Muscle of leg (tissue), 11 donors: Measurements from ENCODE around the gene THSD7A. TPM values are rescaled to one million over a fixed set of nuclear protein-coding genes. Genes with fewer than 3 reads are reported as not detected.

Source experiments
- DNase-seq: peaks from one replicate; pipeline ENCODE4 v3.0.0; 2013
- H3K27ac ChIP-seq: one replicate; pipeline ENCODE4 v1.5.1; 2013; ENCODE audit warnings: mild to moderate bottlenecking, low read length, control low read depth
- H3K27me3 ChIP-seq: one replicate; pipeline ENCODE4 v1.6.1; 2013; ENCODE audit warnings: low read length; ENCODE audit not compliant: control insufficient read depth, insufficient read depth
- H3K36me3 ChIP-seq: one replicate; pipeline ENCODE4 v1.6.1; 2013; ENCODE audit warnings: low read length; ENCODE audit not compliant: control insufficient read depth, insufficient read depth
- H3K4me1 ChIP-seq: one replicate; pipeline ENCODE4 v1.6.1; 2013; ENCODE audit warnings: low read length; ENCODE audit not compliant: control insufficient read depth, insufficient read depth
- H3K4me3 ChIP-seq: one replicate; pipeline ENCODE4 v1.5.1; 2013; ENCODE audit warnings: low read length, control low read depth
- H3K9me3 ChIP-seq: replicated peaks from 2 replicates; pipeline ENCODE4 v1.6.1; 2013; ENCODE audit warnings: low read depth, low read length; ENCODE audit not compliant: control insufficient read depth
- WGBS: methylation state at CpG from one replicate; pipeline ENCODE4 v1.1.5; 2013; ENCODE audit warnings: missing lambda C conversion rate; ENCODE audit not compliant: insufficient coverage; 5-methylcytosine and 5-hydroxymethylcytosine counted together
- polyA plus RNA-seq, 8 donors: library from polyadenylated mRNA; unstranded; fragments of 120-200 nt; gene quantifications; one replicate each; pipeline versions ENCODE4 v1.2.1 to v1.2.3, GENCODE V29; 2013; ENCODE audit warnings: inconsistent platforms in 1 of 8, low replicate concordance in 1 of 8; ENCODE audit not compliant: insufficient read length in 8 of 8, insufficient read depth in 1 of 8
- total RNA-seq: library from RNA; stranded (reverse); fragments of 120-200 nt; gene quantifications from one replicate; pipeline ENCODE4 v1.2.4, GENCODE V29; 2013

The THSD7A gene
- total and polyA plus RNA-seq, 9 donors: 2.5 to 6.4 (median 3.6) TPM

- no CpG with 5 or more reads among the region's 3 CpGs for WGBS
- DNase-seq: no peak
- Histone ChIP-seq H3K27me3 (no peaks in the 10 kb centered on the region), H3K9me3 (no peaks in the 10 kb centered on the region), H3K4me3 (no peak overlapping the region), H3K4me1 (no peaks in the 10 kb centered on the region), H3K27ac (no peak overlapping the region), H3K36me3 (no peaks in the 10 kb centered on the region)
These were observed 118.6 kb downstream of the THSD7A start for GRCh38 chr7:11713352-11713751.

GRCh38 chr7:11710377-11710776 is 121.6 kb downstream of the THSD7A start:
- H3K4me3 ChIP-seq: no peak overlapping the region
- no CpG with 5 or more reads among the region's 1 CpG for WGBS
- no peaks in the 10 kb centered on the region for H3K27me3 ChIP-seq
- no peak for DNase-seq
- H3K9me3 ChIP-seq: no peaks in the 10 kb centered on the region
- H3K4me1 ChIP-seq: no peaks in the 10 kb centered on the region
- no peaks in the 10 kb centered on the region for H3K36me3 ChIP-seq
- no peak overlapping the region for H3K27ac ChIP-seq

GRCh38 chr7:11709196-11709595 is 122.8 kb downstream of the THSD7A start:
- Histone ChIP-seq H3K4me1 (no peaks in the 10 kb centered on the region), H3K27ac (no peak overlapping the region), H3K4me3 (no peak overlapping the region), H3K36me3 (no peaks in the 10 kb centered on the region), H3K9me3 (no peaks in the 10 kb centered on the region), H3K27me3 (no peaks in the 10 kb centered on the region)
- no peak for DNase-seq

- H3K4me1 ChIP-seq: no peaks in the 10 kb centered on the region
These were observed 124.3 kb downstream of the THSD7A start for GRCh38 chr7:11707606-11708193.

GRCh38 chr7:11706666-11707605 is 125.1 kb downstream of the THSD7A start:
- H3K27ac ChIP-seq: no peak overlapping the region
- WGBS: no CpG with 5 or more reads among the region's 2 CpGs
- no peaks in the 10 kb centered on the region for H3K36me3 ChIP-seq
- H3K9me3 ChIP-seq: no peaks in the 10 kb centered on the region
- no peaks in the 10 kb centered on the region for H3K27me3 ChIP-seq
- no peak for DNase-seq
- no peak overlapping the region for H3K4me3 ChIP-seq
- H3K4me1 ChIP-seq: no peaks in the 10 kb centered on the region

More at GRCh38 chr7:11707606-11708193, 124.3 kb downstream of the THSD7A start:
- Histone ChIP-seq H3K36me3 (no peaks in the 10 kb centered on the region), H3K27me3 (no peaks in the 10 kb centered on the region), H3K27ac (no peak overlapping the region), H3K9me3 (no peaks in the 10 kb centered on the region), H3K4me3 (no peak overlapping the region)
- 50% methylated on average over 1 of the region's 2 CpGs for WGBS
- DNase-seq: no peak

- Histone ChIP-seq H3K4me3 (no peak overlapping the region), H3K27me3 (no peaks in the 10 kb centered on the region), H3K9me3 (no peaks in the 10 kb centered on the region), H3K27ac (no peak overlapping the region), H3K4me1 (no peaks in the 10 kb centered on the region), H3K36me3 (no peaks in the 10 kb centered on the region)
- WGBS: no CpG with 5 or more reads among the region's 1 CpG
- no peak for DNase-seq
These were observed 128.2 kb downstream of the THSD7A start for GRCh38 chr7:11703829-11704228.

GRCh38 chr7:11702938-11703337 is 129.1 kb downstream of the THSD7A start:
- no CpG with 5 or more reads among the region's 4 CpGs for WGBS
- peak; percentile 48 for DNase-seq

GRCh38 chr7:11701829-11702560 is 130.0 kb downstream of the THSD7A start:
- Histone ChIP-seq H3K4me1 (peaks cover 2% of the 10 kb centered on the region), H3K36me3 (no peaks in the 10 kb centered on the region), H3K27ac (no peak overlapping the region), H3K9me3 (no peaks in the 10 kb centered on the region), H3K27me3 (no peaks in the 10 kb centered on the region), H3K4me3 (no peak overlapping the region)
- DNase-seq: no peak
- no CpG with 5 or more reads among the region's 6 CpGs for WGBS

More at GRCh38 chr7:11702938-11703337, 129.1 kb downstream of the THSD7A start:
- no peaks in the 10 kb centered on the region for H3K36me3 ChIP-seq
- no peaks in the 10 kb centered on the region for H3K27me3 ChIP-seq
- no peak overlapping the region for H3K27ac ChIP-seq
- peaks cover 2% of the 10 kb centered on the region for H3K4me1 ChIP-seq
- no peaks in the 10 kb centered on the region for H3K9me3 ChIP-seq
- no peak overlapping the region for H3K4me3 ChIP-seq

GRCh38 chr7:11699666-11700065 is 132.3 kb downstream of the THSD7A start:
- Histone ChIP-seq H3K4me1 (peaks cover 2% of the 10 kb centered on the region), H3K9me3 (no peaks in the 10 kb centered on the region), H3K4me3 (no peak overlapping the region), H3K36me3 (no peaks in the 10 kb centered on the region), H3K27me3 (no peaks in the 10 kb centered on the region), H3K27ac (no peak overlapping the region)
- DNase-seq: no peak
- 100% methylated on average over 1 of the region's 5 CpGs for WGBS

GRCh38 chr7:11698384-11698871 is 133.6 kb downstream of the THSD7A start:
- DNase-seq: peak; percentile 25
- H3K27ac ChIP-seq: no peak overlapping the region

More at GRCh38 chr7:11698384-11698871, 133.6 kb downstream of the THSD7A start:
- Histone ChIP-seq H3K27me3 (no peaks in the 10 kb centered on the region), H3K36me3 (no peaks in the 10 kb centered on the region), H3K9me3 (no peaks in the 10 kb centered on the region), H3K4me3 (no peak overlapping the region), H3K4me1 (peaks cover 2% of the 10 kb centered on the region)
- WGBS: no CpG with 5 or more reads among the region's 2 CpGs
